Fibroblast of peridontal ligament (primary cell): Measurements from ENCODE around the gene PIK3R3.
"Not testable (repeated sequence)": the region's sequence is repeated elsewhere in the genome, so short reads cannot be mapped to it uniquely, and the experiment has no call there.

ENCODE experiments used
- DNase-seq: peaks from one replicate; pipeline ENCODE4 v3.0.0-alpha.2; 2010; ENCODE audit errors: extremely low read depth

Gene PIK3R3

DNA sequence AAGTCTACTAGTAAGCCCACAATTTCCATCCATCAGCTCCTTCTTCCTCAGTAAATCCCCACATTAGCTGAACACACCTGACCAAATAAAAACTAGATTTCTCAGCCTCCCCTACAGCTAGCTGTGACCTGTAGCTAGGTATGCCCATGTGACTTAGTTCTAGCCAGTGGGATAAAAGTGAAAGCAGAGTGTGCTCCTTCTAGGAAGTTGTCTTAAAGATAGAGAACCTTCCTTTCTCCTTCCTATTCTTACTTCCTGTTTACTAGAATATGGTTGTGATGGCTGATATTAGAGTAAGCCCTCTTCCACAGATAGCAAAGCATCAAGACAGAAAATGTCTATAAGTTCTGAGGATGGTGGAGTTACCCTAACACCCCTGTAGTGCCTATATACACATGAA, 67.0 kb downstream of the PIK3R3 start:
- DNase-seq: no peak

DNA sequence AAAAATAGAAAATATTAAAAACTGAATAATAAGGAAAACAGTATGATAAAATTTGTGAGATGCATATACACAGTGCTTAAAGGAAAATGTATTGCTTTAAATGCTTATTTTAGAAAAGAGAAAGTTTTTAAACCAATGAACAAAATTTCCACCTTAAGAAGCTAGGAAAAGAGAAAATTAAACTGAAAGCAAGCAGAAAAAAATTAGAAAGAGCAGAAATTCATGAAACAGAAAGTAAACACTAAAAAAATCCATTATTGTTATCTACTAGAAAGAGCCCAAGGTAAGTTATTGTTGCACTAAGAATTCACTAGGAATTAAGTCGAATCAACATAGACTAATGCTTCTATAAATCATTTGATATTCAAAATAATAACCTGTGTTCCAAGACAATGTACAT, 67.7 kb downstream of the PIK3R3 start:
- DNase-seq: no peak

- DNase-seq: peak; percentile 29
Observed at GRCh38 chr1:46062651-46063319, 69.6 kb downstream of the PIK3R3 start.

- no peak for DNase-seq
Observed at GRCh38 chr1:46061146-46061545, 71.3 kb downstream of the PIK3R3 start.

DNA sequence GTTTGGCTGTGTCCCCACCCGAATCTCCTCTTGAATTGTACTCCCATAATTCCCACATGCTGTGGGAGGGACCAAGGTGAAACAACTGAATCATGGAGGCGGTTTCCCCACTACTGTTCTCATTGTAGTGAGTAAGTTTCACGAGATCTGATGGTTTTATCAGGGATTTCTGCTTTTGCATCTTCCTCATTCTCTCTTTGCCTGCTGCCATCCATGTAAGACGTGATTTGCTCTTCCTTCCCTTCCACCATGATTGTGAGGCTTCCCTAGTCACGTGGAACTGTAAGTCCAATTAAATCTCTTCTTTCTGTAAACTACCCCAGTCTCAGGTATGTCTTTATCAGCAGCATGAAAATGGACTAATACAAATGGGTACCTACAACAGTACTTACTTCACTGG, 73.5 kb downstream of the PIK3R3 start:
- no peak for DNase-seq

DNA sequence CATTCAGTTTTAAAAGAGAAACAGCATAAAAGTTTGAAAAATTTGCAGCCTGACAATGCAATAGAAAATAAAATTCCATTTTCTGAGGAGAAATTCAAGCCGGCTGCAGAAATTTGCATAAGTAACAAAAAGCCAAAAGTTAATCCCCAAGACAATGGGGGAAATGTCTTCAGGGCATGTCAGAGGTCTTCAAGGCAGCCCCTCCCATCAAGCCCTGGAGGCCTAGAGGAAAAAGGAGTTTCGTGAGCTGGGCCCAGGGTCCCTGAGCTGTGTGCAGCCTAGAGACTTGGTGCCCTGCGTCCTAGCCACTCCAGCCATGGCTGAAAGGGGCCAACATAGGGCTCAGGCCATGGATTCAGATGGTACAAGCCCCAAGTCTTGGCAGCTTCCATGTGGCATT, 74.6 kb downstream of the PIK3R3 start:
- DNase-seq: no peak

DNA sequence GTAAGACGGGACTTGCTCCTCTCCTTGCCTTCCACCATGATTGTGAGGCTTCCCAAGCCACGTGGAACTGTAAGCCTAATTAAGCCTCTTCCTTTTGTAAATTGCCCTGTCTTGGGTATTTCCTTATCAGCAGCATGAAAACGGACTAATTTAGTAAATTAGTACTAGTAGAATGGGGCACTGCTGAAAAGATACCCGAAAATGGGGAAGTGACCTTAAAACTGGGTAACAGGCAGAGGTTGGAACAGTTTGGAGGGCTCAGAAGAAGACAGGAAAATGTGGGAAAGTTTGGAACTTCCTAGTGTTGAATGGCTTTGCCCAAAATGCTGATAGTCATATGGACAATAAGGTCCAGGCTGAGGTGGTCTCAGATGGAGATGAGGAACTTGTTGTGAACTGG, 75.2 kb downstream of the PIK3R3 start:
- not testable (repeated sequence) for DNase-seq

DNA sequence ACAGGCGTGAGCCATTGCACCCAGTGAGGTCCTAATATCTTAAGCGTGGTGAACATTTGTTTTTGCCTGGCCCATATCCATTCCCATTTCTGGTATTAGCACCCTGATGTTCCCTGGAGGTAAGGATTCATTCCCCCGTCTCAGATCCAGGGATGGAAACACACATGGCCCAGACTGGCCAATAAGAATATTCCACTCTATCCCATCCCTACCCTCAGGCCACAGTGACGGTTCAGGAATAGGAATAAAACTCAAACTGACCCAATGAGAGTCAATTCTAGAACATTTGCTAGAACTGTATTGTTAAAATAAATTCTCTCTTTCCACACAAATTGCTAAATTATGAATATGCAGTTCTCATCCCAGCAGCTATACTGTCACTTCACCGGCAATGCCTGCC, 76.1 kb downstream of the PIK3R3 start:
- DNase-seq: no peak

DNA sequence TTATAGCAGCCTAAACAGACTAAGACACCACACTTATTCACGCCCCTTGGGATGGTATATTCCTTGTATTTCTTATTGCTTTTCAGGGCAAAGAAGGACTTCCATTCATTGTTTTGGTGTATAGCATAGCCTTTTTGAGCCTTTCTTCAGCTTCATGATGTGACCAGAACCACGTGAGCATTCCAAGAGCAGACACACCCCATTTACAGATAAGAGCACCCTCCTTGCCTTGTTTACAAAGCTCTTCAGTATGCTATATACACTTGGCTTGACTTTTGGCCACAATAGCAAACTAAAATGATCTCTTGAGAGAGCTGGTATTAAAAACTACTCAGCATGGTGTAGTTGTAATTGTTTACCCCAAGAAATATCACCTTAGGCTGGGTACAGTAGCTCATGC, 78.7 kb downstream of the PIK3R3 start:
- DNase-seq: no peak

DNA sequence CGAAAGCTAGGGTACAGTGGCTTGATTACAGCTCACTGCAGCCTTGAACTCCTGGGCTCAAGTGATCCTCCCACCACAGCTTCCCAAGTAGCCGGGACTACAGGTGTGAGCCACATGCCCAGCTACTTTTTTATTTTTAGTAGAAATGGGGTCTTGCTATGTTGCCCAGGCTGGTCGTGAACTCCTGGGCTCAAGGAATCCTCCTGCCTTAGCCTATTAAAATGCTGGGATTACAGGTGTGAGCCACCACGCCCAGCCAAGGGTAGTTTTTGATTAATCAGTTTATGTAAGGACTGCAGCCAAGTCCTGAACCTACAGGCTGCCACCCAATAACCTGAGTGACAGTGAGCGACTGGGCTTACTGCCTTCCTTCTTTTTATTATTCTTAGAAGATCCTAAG, 88.3 kb downstream of the PIK3R3 start:
- DNase-seq: no peak

GRCh38 chr1:46043458-46044017, 88.9 kb downstream of the PIK3R3 start:
- DNase-seq: no peak

- peak; percentile 43 for DNase-seq
Observed at GRCh38 chr1:46041974-46042373, 90.5 kb downstream of the PIK3R3 start.

DNA sequence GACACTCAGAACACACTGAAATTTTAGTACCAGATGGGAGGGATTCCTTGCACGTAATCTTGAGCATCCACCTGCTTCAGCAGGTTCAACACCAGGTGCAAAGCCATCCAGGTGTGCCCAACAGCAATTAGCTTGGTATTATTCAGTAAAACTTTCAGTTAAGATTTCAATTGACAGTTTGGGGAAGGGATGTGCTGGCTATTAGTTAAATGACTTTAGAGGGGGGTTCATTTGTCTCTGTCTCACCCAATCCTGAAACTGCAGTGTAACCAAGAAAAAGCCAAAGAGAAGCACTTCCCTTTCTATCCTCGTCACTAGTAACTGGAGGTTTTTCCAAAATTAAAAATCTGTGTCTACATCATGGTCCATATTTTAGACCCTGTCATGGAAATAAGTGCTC, 90.9 kb downstream of the PIK3R3 start:
- DNase-seq: no peak

- DNase-seq: no peak
Observed at GRCh38 chr1:46039571-46040052, 92.8 kb downstream of the PIK3R3 start.

DNA sequence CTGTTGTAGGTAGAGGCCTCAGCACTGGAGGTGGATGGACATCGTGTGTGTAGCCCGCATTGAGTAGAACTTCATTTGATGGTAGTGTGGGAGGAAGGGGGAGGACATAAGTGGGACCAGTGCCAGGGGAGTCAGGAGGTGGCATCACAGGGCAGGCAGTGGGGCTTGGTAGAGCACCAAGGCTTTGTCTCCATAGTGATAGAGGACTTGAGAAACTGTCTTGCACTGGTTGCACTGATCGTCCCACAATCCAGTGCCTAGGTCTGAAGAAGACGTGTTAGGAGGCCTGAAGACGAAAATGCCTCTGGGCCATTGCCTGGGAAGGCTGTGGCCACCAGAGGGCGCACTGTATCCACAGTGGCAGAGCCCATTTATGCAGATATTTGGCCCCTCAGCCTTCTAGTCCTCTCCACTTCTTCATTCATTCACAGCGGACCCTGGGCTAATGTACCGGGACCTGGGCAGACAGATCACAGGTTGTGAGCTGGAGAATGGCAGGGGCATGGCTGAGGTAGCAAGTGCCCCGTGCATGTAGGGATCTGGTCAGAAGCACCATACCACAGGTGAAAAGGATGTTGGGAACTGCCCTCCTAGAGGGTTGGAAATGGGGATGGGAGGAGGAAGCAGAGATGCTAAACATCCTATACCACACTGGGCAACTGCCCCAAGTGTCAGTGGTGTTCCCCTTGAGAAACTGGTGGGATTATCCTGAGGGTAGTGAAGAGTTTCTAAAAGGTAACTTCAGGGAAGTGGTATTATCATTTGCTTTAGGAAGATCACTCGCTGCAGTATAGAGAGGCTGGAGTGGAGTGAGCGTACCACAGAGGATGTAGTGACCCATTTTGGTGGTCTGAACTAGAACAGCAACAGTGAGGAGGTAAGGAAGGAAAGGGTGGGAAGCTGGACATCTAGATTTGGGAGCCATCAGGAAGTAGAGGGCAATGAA, 95.3 kb downstream of the PIK3R3 start:
- DNase-seq: peak; percentile 86

- DNase-seq: no peak
Observed at GRCh38 chr1:46034601-46035516, 97.6 kb downstream of the PIK3R3 start.

GRCh38 chr1:46030876-46031660, 101.4 kb downstream of the PIK3R3 start:
- no peak for DNase-seq

DNA sequence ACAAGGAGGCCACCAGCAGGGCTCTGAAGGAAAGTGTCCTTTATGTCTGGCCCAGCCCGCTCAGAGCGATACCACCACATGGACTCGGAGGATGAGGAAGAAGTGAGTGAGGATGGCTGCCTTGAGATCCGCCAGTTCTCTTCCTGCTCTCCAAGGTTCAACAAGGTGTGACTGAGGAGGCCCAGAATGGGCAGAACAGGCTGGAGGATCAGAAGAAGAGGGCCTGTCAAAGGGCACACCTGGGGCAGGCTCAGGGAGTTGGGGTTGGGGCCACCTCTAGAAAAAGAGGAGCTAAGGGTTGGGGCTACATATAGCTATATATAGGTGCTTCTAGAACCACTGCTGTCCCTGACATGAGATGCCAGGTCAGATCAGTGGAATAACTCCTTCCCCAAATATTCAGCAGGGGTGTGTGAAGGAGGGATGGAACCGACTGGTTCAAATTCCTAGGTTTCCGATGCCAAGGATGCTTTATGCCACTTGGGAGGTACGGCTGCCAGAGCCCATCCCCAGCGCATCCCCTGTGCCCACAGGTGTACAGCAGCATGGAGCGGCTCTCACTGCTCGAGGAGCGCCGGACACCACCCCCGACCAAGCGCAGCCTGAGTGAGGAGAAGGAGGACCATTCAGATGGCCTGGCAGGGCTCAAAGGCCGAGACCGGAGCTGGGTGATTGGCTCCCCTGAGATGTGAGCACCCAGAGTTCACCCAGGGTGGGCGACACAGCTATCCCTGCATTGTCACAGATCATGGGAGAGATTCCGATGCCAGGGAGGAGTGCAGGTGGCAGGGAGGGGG, 102.2 kb downstream of the PIK3R3 start:
- no peak for DNase-seq

DNA sequence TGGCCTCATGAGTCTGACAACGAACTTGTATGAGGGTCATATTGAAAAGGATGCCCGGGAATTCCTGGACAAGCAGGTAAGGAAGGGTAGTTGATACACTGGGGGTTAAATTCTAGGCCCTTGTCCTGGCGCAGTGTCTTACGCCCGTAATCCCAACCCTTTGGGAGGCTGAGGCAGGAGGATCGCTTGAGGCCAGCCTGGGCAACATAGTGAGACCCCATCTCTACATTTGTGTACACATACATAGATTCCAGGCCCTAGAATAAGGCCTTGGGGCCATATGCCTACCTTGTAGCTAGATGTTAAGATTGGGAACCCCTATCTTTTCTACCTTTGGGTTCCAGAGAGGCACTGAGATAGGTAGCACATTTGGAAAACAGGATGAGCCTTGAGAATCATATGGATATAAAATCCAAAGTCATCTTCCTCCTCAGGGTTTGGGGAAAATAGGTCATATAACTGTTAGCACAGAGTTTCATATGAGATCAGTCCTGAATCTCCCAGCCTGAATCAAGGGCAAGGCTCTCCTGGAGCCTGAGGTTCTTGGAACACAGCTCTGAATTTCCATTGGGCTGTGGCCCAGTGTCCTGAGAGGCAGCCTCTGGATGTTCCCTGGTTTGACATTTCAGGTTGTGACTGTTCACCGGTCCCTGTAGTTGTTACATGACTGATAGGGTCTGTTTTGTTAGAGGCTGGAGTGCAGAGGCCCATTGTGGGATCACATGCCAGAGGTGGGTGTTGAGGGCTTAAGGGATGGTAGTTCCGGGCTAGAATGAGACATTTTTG, 104.4 kb downstream of the PIK3R3 start:
- no peak for DNase-seq
